Erythroblast (primary cell): Measurements from ENCODE around the gene WEE2.

ENCODE experiments used
- DNase-seq, 2 experiments: peaks; one replicate each; lab custom pipeline; 2025; lab: John Stamatoyannopoulos, UW
- GATA1 ChIP-seq: IDR thresholded peaks from 2 replicates; pipeline ENCODE4 v1.6.1; 2011; ENCODE audit warnings: low read depth, mild to moderate bottlenecking, control low read depth, low read length, moderate library complexity
- POLR2A ChIP-seq: IDR thresholded peaks from 2 replicates; pipeline ENCODE4 v1.6.1; 2011; ENCODE audit warnings: mild to moderate bottlenecking, low read length

Gene WEE2

DNA sequence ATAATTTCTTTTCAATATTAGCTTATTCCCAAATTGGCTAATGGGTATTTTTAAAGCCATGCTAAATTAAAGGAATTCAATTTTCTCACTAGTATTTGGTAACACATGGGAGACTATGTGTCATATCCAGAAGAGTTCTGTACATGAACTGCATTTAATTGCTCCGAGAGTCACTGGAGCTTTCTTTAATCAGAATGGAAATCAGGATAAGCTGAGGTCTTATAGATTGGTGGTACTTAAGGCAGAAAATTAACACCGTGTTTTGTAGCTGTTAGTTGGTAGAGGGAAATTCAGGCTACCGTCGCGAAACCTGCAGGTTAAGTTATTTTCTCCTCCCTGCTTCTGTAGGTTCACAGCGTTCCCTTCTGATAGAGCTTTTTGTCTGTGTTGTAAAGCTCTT, at the start of gene WEE2:
WEE2 (plus strand) TSS at position 3 of the 400 bp plus-strand sequence. CDS start 406 bp downstream, outside the sequence.
- TF ChIP-seq POLR2A = no peak
- TF ChIP-seq GATA1 = no peak
- no peak for DNase-seq

DNA sequence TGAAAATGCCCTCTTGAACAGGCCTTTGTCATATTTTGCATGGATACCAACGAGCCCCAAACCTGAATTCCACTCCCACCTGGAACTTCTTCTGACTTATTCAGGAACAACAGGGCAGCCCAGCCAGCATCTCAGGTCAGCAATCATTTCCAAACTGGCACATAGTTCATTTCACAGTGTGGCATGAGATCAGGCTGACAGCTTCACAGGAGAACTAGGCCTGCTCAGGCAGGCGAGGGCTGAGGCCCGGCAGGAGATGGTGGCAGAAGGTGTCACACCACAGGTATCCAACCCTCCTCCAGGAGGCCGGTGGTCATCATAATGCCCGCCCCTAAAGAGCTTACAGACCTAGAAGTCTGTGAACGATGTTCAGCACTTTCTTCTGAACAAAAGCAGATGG, 48.7 kb upstream of the WEE2 start:
- no peak for DNase-seq
- TF ChIP-seq GATA1 (no peak), POLR2A (no peak)

DNA sequence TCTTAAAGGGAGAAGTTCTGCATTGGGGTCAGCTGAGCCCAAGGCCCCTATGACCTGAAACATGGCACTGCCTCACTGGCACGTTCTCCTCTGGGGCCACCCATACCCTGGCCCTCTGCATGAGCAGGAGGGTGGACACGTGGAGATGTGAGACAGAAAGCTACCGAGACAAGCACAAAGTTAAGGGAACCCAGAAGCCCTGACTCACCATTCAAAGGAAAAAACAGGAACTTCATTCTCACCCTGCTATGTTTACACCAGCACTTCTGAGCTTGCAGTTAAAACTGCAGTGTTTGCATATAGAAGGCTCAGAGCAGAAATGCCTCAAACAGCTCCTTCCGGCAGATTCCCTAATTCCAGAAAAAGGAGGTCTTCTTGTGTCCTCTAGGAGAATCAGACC, 47.9 kb upstream of the WEE2 start:
- TF ChIP-seq GATA1 (no peak), POLR2A (no peak)
- peak in 1 of 2 experiments; percentile 50 for DNase-seq

DNA sequence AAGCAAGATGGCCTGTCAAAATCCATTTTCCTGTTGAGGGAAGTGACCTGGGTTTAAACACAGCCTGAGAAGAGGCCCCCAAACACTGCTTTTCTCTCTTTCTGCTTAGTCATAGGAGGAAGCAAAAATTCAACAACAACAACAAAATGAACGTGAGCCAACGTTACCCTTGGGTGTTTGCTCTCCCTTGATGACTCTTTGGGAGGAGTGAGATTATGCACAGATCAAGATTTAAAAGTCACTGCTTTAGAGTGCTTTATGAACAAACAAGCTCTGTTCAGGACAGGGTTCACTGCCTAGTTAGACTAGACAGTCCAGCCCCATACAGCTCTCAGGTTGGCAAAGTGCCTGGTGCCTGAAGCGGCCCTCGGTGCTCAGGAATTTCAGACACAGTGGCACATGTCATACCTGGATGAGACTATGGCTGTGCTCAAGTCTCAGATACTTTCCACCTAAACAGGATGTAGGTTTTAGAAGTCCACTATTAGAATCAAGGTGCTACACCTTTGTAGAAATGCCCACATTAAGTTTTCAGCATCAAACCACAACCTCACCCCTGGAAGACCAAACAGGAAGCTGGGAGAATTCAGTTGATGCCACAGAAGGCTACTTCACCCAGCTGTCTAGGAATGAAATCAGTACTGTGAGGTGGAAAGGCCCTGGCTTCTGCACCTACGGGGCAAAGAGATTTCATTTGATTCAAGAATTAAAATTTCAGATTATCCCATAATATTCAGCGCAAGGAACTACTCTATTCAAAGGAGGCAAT, 44.9 kb upstream of the WEE2 start:
- TF ChIP-seq GATA1 (no peak), POLR2A (no peak)
- DNase-seq = peak; percentile 41 to 69

DNA sequence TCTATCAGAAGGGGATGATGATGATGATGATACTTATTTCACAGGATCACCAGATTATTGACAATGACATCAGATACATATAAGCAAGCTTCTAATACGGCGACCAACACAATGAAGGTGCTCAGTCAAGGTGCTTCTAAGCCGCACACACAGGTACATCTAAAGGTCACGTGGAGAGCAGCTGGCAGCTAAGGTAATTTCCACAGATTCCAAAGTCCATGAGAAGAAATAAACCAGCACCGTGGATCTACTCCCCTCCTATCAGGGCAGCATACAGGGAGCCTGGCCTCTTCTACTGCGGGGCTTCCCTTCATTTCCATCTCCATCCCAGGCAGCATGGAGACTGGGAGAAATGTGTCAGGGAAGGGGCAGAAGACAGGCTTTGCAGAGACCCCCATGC, 43.7 kb upstream of the WEE2 start:
- no peak for DNase-seq
- no peak for TF ChIP-seq GATA1
- no peak for TF ChIP-seq POLR2A

DNA sequence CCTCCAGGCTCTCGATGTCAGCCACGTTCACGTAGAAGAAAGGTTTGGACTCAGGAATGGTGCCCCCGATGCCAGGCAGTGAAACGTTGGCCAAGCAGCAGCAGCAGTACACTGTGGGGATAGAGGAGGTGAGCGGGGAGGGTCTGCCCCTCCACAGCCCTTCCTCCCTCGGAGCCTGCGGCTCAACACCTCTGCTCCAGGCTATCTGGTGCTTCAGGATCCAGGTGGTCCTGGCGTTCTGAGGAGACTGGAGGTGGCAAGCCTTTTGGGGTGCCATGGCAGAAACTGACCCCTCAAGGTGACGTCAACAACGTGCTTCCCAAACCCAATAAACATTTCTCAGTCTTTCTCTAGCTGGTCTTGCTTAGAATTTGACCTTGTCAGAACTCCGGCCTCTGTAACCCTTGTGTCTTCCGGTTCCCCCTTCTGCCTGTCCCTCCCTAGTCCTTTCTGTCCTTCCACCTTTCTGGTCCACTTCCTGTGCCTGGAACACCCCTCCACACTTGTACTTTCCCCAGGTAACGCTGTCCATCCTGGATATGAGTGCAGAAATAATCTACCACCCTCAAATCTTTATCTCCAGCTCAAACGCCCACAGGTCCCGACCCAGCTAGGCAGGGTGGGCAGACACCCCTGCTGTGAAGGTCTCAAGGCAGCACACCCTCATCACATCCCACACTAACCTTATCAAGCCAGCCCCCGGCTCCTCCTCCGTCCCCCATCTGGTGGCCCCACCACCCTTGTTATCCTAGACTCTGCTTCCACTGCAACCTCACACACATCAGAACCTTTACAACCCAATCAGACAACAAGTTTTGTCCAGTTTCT, 42.7 kb upstream of the WEE2 start:
- TF ChIP-seq POLR2A (no peak), GATA1 (no peak)

DNA sequence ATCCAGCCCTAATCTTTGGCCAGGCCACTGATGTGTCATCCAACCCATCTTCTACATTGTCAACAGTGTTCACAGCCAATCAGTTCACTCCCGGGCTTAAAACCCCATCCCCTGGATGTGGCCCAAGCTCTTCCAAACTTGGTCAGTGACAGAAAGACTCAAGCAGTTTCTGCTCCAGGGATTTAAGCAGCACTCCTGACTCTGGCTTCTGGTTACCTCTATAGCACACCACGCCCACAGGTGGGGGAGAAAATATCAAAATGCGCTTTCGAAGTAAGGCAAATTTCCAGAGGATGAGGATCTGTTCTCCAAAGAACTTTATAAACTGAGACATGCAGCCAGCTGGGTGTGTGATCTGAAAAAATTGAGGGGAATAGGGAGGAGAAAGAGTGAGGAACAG, 42.1 kb upstream of the WEE2 start:
- DNase-seq = peak in 1 of 2 experiments; percentile 27
- TF ChIP-seq POLR2A (no peak), GATA1 (no peak)

More for the DNA sequence above, 42.7 kb upstream of the WEE2 start:
- no peak for DNase-seq

DNA sequence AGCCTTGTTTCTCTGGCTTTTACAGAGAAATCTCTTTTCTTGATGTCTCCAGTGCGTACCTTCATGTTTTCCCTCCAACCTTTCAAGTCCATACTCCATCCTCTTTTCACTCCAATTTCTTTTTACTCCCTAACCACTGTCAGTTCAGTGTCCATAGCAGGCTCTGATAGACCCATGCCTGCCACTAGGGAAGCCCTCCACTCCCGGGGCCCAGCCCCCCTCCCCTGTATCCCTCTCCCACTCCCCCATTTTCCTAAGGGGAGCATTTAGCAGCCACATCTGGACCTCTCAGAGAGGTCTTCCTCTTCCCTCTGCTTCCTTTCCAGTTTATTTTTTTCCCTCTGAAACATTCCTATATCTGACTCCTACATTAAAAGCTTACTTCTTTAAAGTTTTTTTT, 39.3 kb upstream of the WEE2 start:
- no peak for DNase-seq
- no peak for TF ChIP-seq POLR2A
- no peak for TF ChIP-seq GATA1

DNA sequence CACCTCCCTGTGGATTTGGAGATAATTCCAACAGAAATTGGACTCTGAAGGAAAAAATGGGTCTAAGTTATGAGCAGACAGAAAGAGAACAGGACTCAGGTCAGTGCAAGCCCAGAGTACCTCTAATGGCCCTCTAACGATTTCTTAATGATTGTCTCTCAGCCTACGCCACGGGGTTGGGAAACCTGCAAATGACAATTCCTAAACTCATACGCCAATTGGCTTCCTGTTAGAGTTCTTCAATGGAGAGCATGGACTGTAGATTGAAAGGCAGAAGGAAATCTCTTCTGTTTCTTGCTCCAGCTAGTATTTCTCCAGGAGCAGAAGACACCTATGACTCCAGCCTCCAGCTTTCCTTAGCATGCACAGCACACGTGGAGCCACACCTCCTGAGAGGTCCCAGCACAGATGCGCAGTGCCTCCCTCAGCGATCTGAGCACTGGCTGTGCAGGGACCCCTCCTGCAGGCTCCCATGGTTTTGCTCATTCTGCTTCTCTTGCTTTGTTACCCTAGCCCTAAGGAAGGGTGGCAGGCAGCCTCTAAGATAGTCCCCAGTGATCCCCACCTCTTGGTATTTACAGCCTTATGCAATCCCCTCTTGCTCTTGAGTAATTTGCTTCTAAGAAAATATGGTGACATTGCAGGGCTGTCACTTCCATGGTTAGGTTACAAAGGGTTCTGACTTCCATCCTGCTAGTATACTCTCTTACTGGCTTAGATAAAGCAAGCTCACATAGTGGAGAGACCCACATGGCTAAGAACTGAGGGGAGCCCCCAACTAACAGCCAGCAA, 36.3 kb upstream of the WEE2 start:
- DNase-seq = peak in 1 of 2 experiments; percentile 15
- TF ChIP-seq GATA1 (no peak), POLR2A (no peak)

DNA sequence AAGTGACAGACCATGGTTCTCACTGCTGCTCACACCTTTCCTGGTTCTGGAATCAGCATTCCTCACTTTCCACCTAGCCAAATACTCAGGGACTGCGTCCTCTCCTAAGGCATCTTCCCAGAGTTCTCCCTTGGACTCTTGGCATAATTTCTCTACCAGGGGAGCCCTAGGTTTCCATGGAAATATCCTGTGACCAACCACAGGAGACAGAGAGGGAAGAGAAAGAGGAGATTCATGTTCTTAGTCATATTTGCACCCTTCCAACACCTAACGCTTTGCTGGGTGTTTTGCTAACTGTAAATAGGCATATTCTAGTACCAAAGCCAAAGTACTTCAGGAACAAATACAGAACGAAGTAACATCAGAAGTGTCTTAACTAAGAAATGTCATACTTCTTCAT, 34.8 kb upstream of the WEE2 start:
- no peak for DNase-seq
- TF ChIP-seq GATA1 = no peak
- no peak for TF ChIP-seq POLR2A

DNA sequence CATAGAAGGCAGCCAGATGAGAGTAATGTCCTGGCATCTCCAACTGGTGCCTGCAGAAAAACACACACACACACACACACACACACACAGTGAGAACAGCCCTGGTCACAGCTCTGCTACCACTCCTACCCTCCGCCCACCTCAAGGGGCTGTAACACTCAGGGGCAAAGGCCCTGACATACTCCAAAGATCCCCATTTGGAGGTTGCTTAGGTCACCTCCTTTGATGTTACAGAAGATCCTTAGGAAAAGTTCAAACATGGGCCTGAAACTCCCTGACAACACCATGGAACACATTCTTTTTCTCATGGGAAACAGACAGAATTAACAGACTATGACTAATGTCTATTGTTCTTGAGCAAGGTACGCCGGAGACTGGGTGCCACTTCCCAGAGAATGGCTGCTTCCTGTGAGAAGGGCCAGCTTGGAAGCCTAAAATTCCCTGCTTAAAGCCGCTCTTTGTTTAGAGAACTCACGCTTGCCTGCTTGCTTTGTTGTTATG, 33.9 kb upstream of the WEE2 start:
- TF ChIP-seq POLR2A = no peak
- no peak for TF ChIP-seq GATA1
- no peak for DNase-seq

DNA sequence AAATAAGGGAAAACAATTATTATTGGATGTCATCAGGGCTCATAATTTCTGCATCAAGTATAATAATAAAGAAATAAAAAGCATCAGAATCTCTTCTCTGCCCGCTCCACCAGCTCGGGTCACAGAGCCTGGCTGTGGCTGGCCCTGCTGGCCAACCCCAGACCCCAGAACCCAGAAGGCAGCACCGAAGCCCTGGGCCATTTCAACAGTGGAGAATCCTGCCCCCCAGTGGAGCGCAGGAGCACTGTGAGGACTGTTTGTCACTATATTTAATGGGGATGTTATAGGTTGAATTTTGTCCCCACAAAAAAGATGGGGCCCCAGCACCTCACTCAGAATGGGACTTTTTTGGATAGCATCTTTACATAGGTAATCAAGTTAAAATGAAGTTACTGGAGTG, 33.5 kb upstream of the WEE2 start:
- TF ChIP-seq GATA1 (no peak), POLR2A (no peak)
- DNase-seq = peak; percentile 5 to 37
